GM19099 (cell line): ENCODE results near the gene WDR53.

Experiments used
- POLR2A ChIP-seq: IDR thresholded peaks from 3 replicates; pipeline ENCODE4 v1.6.1; 2011; ENCODE audit warnings: low read depth; ENCODE audit not compliant: insufficient read length; ENCODE audit errors: extremely low read depth

The WDR53 gene

DNA sequence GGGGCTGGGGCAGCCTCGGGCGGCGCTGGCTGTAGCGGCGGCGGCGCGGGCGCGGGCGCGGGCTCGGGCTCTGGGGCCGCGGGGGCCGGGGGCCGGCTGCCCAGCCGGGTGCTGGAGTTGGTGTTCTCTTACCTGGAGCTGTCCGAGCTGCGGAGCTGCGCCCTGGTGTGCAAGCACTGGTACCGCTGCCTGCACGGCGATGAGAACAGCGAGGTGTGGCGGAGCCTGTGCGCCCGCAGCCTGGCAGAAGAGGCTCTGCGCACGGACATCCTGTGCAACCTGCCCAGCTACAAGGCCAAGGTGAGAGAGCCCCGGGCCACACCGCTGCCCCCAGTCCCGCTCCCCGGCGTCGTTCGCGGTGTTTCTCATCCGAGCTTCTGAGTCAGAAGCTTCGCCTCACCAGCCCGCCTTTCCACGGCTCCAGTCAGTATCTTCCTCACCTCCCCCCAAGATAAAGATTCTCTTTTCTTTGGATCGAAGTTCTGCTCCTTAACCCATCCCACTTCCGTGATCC lies 706 bp upstream of the WDR53 start:
- no peak for TF ChIP-seq POLR2A

DNA sequence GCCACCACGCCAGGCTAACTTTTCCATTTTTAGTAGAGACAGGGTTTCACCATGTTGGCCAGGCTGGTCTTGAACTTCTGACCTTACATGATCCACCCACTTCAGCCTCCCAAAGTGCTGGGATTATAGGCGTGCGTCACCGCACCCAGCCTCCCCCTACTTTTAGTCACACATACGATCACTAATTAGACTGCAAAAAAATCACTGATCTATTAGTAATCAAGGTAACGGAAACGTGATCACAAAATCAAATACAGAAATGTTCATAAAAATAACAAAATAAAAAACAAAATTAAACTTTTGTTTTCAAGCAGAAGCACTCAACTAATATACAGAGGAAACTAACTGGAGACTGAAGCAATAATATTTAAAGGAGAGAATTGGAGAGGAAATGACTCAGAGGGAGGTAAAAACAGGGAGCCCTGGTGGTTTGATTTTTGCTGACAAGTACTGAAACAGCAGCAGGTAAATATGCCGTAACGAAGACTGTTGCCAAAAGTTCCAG lies 4.6 kb downstream of the WDR53 start:
- TF ChIP-seq POLR2A, result no peak

DNA sequence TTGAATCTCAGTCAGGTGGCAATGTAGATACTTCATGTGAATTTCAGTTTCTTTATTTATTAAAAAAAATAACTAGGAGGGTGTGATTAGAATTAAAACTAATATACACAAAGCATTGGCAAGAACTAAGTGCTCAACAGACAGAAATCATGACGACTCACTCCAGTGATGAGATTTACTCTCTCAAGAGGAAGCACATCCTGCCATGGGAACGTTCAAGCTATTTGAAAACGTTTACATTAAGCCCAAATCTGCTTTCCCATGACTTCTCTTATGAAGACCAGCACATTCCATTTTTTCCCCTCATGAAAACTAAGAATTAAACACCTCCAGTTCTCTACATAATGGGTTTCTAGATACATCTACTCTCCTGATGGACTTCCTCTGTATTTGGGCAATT lies 8.5 kb downstream of the WDR53 start:
- TF ChIP-seq POLR2A, result no peak

DNA sequence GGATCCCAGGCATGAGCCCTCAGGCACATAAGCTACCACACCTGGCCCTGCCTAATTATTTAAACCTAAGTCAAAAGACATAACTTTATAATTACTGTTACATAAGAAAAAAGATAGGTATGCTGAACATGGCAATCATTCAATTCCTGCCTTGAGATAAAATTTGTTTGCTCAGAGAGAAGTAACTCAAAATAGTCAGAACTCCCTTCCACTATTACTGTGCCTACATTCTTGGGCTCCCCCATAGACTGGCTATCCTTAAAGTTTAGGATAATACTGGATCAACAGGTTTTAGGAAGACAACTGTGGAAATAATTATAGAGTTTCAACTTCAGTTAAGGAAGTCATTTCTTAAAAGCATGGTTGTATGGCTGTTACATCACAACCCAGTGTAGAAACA lies 9.9 kb downstream of the WDR53 start:
- TF ChIP-seq POLR2A, result no peak

DNA sequence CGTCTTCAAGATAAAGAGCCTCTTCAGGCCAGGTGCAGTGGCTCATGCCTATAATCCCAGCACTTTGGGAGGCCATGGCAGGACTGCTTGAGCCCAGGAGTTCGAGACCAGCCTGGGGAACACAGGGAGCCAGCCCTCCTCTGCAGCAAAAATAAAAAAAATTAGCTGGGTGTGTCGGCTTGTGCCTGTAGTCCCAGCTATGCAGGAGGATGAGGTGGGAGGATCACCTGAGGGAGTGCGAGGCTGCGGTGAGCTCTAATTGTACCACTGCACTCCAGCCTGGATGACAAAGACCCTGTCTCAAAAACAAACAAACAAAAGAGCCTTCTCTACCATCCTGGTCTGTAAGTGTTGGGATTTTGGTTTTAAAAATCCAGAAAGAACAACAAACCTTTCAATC lies 11.1 kb downstream of the WDR53 start:
- TF ChIP-seq POLR2A, result no peak

DNA sequence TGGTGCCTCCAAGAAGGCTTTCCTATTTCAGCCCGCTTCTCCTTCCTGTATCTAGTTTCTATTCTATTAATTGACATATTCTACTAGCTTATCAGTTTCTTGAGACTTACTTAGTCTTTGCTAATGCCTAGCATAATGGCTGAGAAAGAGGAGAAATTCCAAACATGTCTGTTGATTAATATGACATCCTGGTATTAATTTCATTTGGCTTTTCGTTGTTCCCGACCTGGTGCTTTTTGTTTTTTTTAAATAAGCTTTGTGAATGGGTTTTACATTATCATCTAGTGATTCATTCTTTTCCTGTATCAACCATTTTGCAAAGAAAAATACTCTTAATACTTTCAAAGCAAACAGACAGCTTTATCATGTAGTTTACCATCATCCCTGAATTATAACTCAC lies 13.1 kb downstream of the WDR53 start:
- TF ChIP-seq POLR2A, result no peak

DNA sequence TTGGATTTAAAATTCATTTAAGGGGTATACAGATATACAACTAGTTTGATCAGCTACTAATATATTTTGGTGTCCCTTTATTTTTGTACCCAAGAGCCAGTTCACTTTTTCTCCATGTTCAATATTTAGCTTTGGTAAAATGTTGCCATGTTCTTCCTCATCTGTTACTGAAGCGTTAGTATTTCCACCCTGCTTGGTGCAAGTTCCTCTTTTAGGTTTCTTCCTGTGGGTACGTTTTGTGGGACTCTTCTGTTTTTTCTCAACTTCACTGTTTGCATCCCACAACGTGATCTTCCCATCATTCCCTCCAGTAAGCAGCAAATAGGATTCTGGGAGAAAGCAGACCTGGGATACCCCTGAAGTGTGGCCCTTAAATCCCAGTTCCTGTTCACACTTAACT lies 14.1 kb downstream of the WDR53 start:
- TF ChIP-seq POLR2A, result no peak

DNA sequence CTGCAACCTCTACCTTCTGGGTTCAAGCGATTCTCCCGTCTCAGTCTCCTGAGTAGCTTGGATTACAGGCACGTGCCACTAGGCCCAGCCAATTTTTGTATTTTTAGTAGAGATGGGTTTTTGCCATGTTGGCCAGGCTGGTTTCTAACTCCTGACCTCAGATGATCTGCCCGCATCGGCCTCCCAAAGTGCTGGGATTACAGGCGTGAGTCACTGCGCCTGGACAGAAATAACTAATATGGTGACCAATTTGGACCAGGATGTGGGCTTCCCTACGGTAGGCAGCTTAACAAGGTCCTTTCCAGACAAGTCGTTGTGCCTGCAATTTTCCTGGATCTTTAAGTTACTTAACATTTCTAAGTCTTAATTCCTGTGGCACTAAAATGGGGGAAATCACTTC lies 14.8 kb downstream of the WDR53 start:
- TF ChIP-seq POLR2A, result no peak

DNA sequence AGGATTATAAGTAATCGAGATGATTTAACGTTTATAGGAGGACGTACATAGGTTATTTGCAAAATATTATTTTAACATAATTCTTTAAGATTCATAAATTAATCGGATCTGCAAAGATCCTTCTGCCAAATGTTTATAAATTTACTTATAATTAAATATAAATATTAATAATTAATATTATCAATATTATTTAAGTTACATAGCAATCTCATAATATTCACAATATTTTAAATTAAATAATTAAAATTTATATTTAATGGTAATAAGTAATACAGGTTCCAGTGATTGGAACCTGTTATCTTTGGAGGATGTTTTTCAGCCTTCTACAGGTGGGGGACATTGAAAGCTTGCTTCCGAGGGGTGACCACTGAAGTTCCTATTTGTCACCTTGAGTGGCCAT lies 16.1 kb downstream of the WDR53 start:
- TF ChIP-seq POLR2A, result no peak

DNA sequence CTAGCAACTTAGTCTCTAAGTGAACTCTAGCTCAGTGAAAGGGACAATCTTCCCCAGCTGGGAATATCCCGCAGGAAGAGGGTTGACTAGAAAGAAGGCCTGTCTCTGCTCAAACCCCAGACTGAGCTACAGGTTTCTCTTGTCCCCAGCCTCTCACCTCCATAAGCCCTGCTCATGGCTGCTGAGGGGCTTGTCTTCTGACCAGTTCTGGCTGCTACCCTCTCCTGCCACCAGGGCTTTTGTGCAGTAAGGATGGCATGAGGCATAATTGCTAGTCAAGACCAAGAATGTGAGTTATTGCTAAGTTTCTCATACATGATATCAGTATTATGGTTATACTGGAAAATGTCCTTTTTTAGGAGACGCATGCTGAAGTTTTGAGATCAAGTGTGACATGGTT lies 21.3 kb downstream of the WDR53 start:
- TF ChIP-seq POLR2A, result no peak

DNA sequence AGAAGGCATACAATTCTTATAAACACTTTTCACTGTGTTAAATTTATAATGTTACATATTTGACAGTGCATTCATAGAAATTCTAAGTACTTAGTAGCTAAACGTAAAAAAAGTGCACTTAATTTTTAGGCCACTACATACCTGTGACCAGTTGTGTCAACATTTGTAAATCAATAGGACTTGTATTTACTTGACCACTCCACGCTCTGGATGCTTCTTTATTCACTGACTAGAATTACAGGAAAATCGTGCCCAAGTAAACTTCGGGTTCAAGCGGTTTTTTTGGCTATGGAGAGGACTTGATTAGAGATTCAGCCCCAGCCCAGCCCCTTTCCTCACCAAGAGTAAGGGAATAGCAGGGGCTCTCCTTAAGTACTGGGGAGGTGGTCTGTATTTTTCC lies 21.8 kb downstream of the WDR53 start:
- no peak for TF ChIP-seq POLR2A

DNA sequence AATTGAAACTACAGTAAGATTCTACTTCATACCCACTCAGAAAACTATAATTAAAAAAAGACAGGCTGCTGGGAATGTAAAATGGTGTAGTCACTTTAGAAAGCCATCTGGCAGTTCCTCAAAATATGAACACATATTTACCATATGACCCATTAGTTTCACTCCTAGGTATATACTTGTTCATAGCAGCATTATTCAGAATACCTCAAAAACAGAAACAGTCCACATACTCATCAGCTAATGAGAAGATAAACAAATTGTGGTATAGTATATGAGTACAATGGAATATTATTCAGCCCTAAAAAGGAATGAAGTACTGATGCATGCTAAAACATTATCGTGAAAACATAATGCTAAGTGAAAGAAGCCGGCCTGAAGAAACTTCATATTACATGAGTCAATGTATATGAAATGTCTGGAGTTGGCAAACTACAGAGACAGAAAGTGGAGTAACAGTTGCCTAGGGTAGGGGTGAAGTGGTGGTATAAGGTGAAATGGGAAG lies 23.8 kb downstream of the WDR53 start:
- no peak for TF ChIP-seq POLR2A

DNA sequence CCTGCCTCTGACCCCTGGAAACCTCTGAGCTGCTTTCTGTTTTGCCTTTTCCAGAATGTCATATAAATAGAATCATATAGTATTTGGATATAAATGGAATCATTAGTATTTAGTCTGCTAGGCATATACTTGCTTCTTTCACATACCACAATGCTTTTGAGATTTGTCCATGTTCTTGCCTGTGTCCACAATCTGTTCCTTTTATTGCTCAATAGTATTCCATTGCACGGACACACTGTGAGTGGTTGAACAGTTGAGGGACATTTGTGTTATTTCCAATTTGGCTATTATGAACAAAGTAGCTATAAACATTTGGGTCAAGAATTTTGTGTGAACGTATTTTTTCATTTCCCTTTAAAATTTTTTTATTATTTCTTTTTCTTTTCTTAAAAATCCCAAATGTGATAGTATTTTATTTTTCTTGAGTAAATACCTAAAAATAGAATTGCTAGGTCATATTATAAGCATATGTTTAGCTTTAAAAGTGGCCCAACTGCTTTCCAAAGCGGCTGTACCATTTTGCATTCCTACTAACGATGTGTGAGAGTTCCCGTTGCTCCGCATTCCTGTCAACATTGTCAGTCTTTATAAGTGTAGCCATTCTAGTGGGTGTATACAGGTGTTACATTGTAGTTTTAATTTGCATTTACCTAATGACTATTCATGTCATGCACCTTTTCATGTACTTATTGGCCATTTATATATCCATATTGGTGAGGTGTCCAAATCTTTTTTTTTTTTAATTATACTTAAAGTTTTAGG lies 26.5 kb downstream of the WDR53 start:
- no peak for TF ChIP-seq POLR2A

DNA sequence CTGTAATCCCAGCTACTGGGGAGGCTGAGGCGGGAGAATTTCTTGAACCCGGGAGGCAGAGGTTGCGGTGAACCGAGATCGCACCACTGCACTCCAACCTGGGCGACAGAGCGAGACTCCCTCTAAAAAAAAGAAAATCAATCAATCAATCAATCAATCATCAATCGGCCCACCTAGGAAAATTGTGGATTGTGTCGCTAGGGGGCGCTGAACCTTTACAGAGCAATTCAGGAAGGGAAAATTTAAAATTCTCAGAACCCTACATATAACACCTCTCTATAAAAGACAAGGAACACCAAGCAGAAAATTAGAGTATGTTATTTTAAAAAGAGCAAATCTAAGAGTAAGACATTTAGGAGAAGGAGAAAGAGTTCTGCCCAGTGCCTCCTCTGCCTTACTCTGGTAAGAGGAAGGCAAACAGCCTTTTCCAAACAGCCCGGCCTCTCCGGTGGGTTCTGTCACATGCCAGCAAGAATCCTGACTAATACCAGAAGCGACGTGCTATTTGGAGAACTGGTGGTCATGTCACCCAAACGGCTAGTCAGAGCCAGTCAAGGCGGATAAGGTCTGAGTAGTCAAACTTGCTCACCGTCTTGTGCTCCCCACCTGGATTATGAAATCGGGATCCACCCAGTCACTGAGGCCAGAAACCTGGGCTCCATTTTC lies 30.9 kb downstream of the WDR53 start:
- TF ChIP-seq POLR2A, result no peak

DNA sequence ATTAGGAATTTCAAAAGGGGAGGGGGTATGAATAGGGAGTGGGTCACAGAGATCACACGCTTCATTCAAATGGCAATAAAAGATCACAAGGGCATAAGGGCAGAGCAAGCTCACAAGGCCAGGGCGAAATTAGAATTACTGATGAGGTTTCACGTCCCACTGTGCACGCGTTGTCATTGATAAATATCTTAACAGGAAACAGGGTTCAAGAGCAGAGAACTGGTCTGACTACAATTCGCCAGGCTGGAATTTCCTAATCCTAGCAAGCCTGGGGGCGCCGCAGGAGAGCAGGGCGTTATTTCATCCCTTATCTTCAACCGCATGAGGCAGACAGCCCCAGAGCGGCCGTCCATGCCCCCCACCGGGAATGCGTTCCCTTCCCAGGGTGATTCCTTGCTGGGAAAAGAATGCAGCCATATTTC lies 35.1 kb downstream of the WDR53 start:
- no peak for TF ChIP-seq POLR2A

DNA sequence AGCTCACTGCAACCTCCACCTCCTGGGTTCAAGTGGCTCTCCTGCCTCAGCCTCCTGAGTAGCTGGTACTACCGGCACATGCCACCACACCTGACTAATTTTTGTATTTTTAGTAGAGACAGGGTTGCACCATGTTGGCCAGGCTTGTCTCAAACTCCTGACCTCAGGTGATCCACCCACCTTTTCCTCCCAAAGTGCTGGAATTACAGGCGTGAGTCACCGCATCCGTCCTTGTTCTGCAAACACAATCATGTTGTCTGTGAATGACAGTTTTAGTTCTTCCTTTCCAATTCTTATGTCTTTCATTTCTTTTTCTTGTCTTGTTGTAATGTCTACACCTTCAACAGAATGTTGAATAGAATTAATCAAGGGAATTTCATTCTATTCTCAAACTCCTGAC lies 36.9 kb downstream of the WDR53 start:
- no peak for TF ChIP-seq POLR2A

DNA sequence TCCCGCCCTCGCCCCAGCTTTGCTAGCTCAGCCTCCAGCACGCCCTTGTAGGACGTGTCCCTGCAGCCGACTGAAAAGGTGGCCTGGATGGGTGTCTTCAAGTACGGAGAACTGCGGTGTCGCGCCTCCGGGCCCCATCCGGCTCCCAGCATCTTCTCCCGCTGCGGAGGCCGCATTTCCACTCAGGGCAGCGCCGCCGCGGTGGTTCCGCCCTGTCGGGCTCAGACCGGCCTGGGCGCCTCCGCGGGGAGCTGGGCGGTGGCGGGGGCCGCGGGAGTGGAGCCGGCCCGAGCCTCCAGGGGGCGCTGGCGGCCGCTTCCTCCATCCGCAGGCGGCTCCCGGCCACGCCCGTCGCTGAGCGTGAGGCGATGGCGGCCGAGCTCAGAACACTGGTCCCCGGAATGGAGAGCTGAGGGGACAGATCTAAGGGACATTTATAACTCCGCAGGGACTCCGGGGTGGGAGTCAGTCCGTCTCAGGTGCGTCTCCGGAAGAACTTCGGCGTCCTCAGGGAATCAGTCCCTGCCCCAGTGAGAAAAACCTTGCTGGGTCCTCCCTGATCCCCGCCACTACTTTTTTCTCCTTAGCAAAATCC lies 39.6 kb downstream of the WDR53 start:
- TF ChIP-seq POLR2A, result peak; percentile 81

DNA sequence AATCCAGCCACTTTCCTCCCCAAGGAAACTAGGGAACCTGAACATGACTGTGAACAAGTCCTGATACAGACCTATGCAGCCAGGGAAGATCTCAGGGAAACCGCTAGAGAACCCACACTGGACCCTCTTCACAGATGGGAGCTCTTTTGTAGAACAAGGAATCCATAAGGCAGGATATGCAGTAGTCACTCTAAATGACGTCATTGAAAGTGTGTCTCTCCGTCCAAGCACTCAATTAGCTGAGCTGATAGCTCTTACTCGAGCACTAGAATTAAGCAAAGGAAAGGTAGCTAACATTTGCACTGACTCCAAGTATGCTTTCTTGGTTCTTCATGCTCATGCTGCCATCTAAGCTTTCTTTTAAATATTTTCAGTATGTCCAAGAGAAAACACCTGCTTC lies 43.2 kb downstream of the WDR53 start:
- no peak for TF ChIP-seq POLR2A
